Loucy (cell line): Measurements from ENCODE around the gene ZSCAN2.
A peak's percentile ranks its signal among the peaks of the same experiment; 100 is the strongest.

Experiments
- H2AFZ ChIP-seq: fragments of 200-600 bp; sonication (generic); 2 replicates; pipeline ENCODE4 v1.6.0; 2016; ENCODE audit warnings: antibody characterized with exemption, mild to moderate bottlenecking, low read length, moderate library complexity
- H3F3A ChIP-seq: fragments of 200-600 bp; 2 replicates; pipeline ENCODE4 v1.6.0; 2016; ENCODE audit warnings: antibody characterized with exemption, low read depth, mild to moderate bottlenecking
- H3K27me3 ChIP-seq: fragments of 200-600 bp; sonication (generic); 2 replicates; pipeline ENCODE4 v1.6.1; 2014; ENCODE audit warnings: low read length, mild to moderate bottlenecking; ENCODE audit not compliant: insufficient read depth, poor library complexity, severe bottlenecking
- H3K36me3 ChIP-seq: fragments of 200-600 bp; sonication (generic); 2 replicates; pipeline ENCODE4 v1.6.1; 2016; ENCODE audit warnings: low read length; ENCODE audit not compliant: insufficient read depth
- H3K4me1 ChIP-seq: fragments of 200-600 bp; sonication (generic); 2 replicates; pipeline ENCODE4 v1.5.1; 2014; ENCODE audit warnings: low read length, mild to moderate bottlenecking; ENCODE audit not compliant: insufficient read depth, poor library complexity, severe bottlenecking
- H3K4me2 ChIP-seq: fragments of 200-600 bp; sonication (generic); 2 replicates; pipeline ENCODE4 v1.6.0; 2014; ENCODE audit warnings: antibody characterized with exemption, low read length, low read depth, mild to moderate bottlenecking; ENCODE audit not compliant: poor library complexity, severe bottlenecking
- H3K4me3 ChIP-seq: fragments of 200-600 bp; sonication (generic); 2 replicates; pipeline ENCODE4 v1.5.1; 2014; ENCODE audit warnings: low read length, mild to moderate bottlenecking, mixed read lengths; ENCODE audit not compliant: poor library complexity, severe bottlenecking
- H3K79me2 ChIP-seq: fragments of 200-600 bp; sonication (generic); 2 replicates; pipeline ENCODE4 v1.6.1; 2014; ENCODE audit warnings: low read length; ENCODE audit not compliant: insufficient read depth
- H3K9ac ChIP-seq: fragments of 200-600 bp; sonication (generic); 2 replicates; pipeline ENCODE4 v1.6.0; 2014; ENCODE audit warnings: mild to moderate bottlenecking, low read depth, low read length, moderate library complexity; ENCODE audit not compliant: poor library complexity, severe bottlenecking
- H3K9me2 ChIP-seq: fragments of 200-600 bp; sonication (generic); replicated peaks from 2 replicates; pipeline ENCODE4 v1.6.1; 2016; ENCODE audit warnings: low read depth, low read length, mixed read lengths
- H3K9me3 ChIP-seq: fragments of 200-600 bp; sonication (generic); 2 replicates; pipeline ENCODE4 v1.6.1; 2014; ENCODE audit warnings: mild to moderate bottlenecking, antibody characterized with exemption, low read length, low read depth; ENCODE audit not compliant: insufficient read depth
- H4K20me1 ChIP-seq: fragments of 200-600 bp; sonication (generic); 2 replicates; pipeline ENCODE4 v1.6.0; 2014; ENCODE audit warnings: antibody characterized with exemption, low read length, mild to moderate bottlenecking; ENCODE audit not compliant: insufficient read depth, poor library complexity, severe bottlenecking
- EZH2phosphoT487 ChIP-seq: fragments of 200-600 bp; IDR thresholded peaks from 2 replicates; pipeline ENCODE4 v1.6.1; 2018; ENCODE audit warnings: antibody characterized with exemption, mild to moderate bottlenecking, moderate library complexity, borderline replicate concordance
- TF ChIP-seq, protein P1 (sequence below): fragments of 200-600 bp; sonication (generic); conservative IDR thresholded peaks from 2 replicates; pipeline ENCODE4 v1.5.1; 2014; ENCODE audit warnings: mild to moderate bottlenecking, antibody characterized with exemption, low read length

The ZSCAN2 gene

DNA sequence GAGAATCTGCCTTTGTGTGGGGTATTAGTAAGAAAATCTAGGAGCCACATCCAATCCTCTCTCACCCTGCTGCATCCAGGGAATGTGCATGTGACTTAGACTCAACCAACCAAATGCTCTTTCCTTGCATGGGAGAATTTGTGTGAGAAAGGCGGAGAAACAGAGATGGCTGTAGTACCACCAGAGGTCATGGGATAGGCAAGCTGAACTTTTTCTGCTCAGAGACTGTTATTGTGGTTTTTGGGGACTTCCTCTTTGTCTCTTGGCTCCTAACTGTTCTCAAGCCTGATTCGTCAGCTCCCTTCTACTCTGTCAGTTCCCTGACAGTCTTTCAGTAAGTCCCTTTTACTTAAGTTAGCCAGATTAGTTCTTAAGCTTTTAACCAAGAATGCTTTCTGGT, 2.6 kb upstream of the ZSCAN2 start:
- Histone ChIP-seq H3F3A (peaks cover 9% of the 10 kb centered on the region), H3K9ac (peak overlapping the region; percentile 80), H2AFZ (peak overlapping the region; percentile 34; the same call in 1 of the 2 replicates), H3K4me1 (peaks cover 51% of the 10 kb centered on the region), H4K20me1 (peaks cover 9% of the 10 kb centered on the region), H3K4me2 (peak overlapping the region; percentile 88), H3K4me3 (peak overlapping the region; percentile 68), H3K36me3 (no peaks in the 10 kb centered on the region), H3K27me3 (no peaks in the 10 kb centered on the region), H3K9me2 (no peaks in the 10 kb centered on the region), H3K9me3 (no peaks in the 10 kb centered on the region), H3K79me2 (peaks cover 23% of the 10 kb centered on the region)
- TF ChIP-seq EZH2phosphoT487 = no peak
- TF ChIP-seq, protein P1, sequence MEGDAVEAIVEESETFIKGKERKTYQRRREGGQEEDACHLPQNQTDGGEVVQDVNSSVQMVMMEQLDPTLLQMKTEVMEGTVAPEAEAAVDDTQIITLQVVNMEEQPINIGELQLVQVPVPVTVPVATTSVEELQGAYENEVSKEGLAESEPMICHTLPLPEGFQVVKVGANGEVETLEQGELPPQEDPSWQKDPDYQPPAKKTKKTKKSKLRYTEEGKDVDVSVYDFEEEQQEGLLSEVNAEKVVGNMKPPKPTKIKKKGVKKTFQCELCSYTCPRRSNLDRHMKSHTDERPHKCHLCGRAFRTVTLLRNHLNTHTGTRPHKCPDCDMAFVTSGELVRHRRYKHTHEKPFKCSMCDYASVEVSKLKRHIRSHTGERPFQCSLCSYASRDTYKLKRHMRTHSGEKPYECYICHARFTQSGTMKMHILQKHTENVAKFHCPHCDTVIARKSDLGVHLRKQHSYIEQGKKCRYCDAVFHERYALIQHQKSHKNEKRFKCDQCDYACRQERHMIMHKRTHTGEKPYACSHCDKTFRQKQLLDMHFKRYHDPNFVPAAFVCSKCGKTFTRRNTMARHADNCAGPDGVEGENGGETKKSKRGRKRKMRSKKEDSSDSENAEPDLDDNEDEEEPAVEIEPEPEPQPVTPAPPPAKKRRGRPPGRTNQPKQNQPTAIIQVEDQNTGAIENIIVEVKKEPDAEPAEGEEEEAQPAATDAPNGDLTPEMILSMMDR = no peak

- peak overlapping the region; percentile 88 for H3K4me2 ChIP-seq
- peak overlapping the region; percentile 68 for H3K4me3 ChIP-seq
Measured at GRCh38 chr15:84598993-84599392, 1.8 kb upstream of the ZSCAN2 start.

DNA sequence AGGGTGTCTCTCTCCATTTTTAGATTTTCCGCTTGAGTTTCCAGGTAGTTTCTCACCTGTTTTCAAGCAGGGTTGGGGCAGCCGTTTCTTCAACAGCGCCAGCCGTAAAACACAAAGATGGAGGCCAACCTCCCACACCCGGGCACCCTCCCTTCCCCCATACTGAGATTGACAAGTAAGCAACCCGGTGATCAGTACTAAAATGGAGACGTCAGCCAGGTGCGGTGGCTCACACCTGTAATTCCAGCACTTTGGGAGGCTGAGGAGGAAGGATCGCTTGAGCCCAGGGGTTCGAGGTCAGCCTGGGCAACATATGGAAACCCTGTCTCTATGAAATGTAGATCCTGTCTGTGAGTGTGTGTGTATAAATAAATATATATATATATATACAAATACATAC, 903 bp upstream of the ZSCAN2 start:
- H3K79me2 ChIP-seq = peaks cover 40% of the 10 kb centered on the region
- peaks cover 3% of the 10 kb centered on the region; the same call in 1 of the 2 replicates for H3K36me3 ChIP-seq
- no peak for TF ChIP-seq EZH2phosphoT487
- TF ChIP-seq, protein P1 = no peak
- peaks cover 56% of the 10 kb centered on the region for H3K4me1 ChIP-seq
- no peaks in the 10 kb centered on the region for H3K9me3 ChIP-seq
- H4K20me1 ChIP-seq = peaks cover 24% of the 10 kb centered on the region
- H3K27me3 ChIP-seq = no peaks in the 10 kb centered on the region
- H3F3A ChIP-seq = peaks cover 9% of the 10 kb centered on the region
- peak overlapping the region; percentile 94 for H3K4me3 ChIP-seq
- H3K4me2 ChIP-seq = peak overlapping the region; percentile 88
- peak overlapping the region; percentile 80 for H3K9ac ChIP-seq
- H2AFZ ChIP-seq = no peak overlapping the region
- no peaks in the 10 kb centered on the region for H3K9me2 ChIP-seq

More at GRCh38 chr15:84598993-84599392, 1.8 kb upstream of the ZSCAN2 start:
- no peak for TF ChIP-seq EZH2phosphoT487
- TF ChIP-seq, protein P1 = peak; percentile 93
- Histone ChIP-seq H3K27me3 (no peaks in the 10 kb centered on the region), H3K36me3 (no peaks in the 10 kb centered on the region), H3K4me1 (peaks cover 57% of the 10 kb centered on the region), H3F3A (peaks cover 9% of the 10 kb centered on the region), H4K20me1 (peaks cover 16% of the 10 kb centered on the region), H3K79me2 (peaks cover 31% of the 10 kb centered on the region), H3K9ac (peak overlapping the region; percentile 80), H3K9me2 (no peaks in the 10 kb centered on the region), H3K9me3 (no peaks in the 10 kb centered on the region), H2AFZ (no peak overlapping the region)
